Ectodermal cell (in vitro differentiated cells): Measurements from ENCODE around the gene SP7.
A peak's percentile ranks its signal among the peaks of the same experiment; 100 is the strongest.
"Not testable (repeated sequence)": the region's sequence is repeated elsewhere in the genome, so short reads cannot be mapped to it uniquely, and the experiment has no call there.

Experiments
- H3K27ac ChIP-seq: 2 replicates; pipeline ENCODE4 v1.7.0; 2013; ENCODE audit warnings: mild to moderate bottlenecking, low read depth, low read length; ENCODE audit not compliant: insufficient read depth, poor library complexity, severe bottlenecking
- H3K27me3 ChIP-seq: 2 replicates; pipeline ENCODE4 v1.7.0; 2013; ENCODE audit warnings: mild to moderate bottlenecking, low read length; ENCODE audit not compliant: insufficient read depth, control insufficient read depth, poor library complexity, severe bottlenecking
- H3K36me3 ChIP-seq: one replicate; pipeline ENCODE4 v1.7.0; 2013; ENCODE audit warnings: low read length; ENCODE audit not compliant: control insufficient read depth, insufficient read depth
- H3K4me1 ChIP-seq: one replicate; pipeline ENCODE4 v1.7.0; 2013; ENCODE audit warnings: low read length; ENCODE audit not compliant: control insufficient read depth, insufficient read depth
- H3K4me3 ChIP-seq: 2 replicates; pipeline ENCODE4 v1.7.0; 2013; ENCODE audit warnings: low read depth, low read length, control low read depth; ENCODE audit not compliant: insufficient read depth
- H3K9me3 ChIP-seq: 2 replicates; pipeline ENCODE4 v1.7.0; 2013; ENCODE audit warnings: mild to moderate bottlenecking, low read length, moderate library complexity; ENCODE audit not compliant: control insufficient read depth
- WGBS, 2 experiments: methylation state at CpG; one replicate each; pipeline ENCODE4 v1.1.7; 2013; ENCODE audit warnings: missing lambda C conversion rate in 2 of 2; 5-methylcytosine and 5-hydroxymethylcytosine counted together

SP7 gene

GRCh38 chr12:53297106-53297505 lies 39.0 kb downstream of the SP7 start:
- H3K4me3 ChIP-seq, H3K27me3 ChIP-seq, H3K9me3 ChIP-seq, H3K27ac ChIP-seq: not testable (repeated sequence)
- WGBS, 2 experiments: 93 to 95% methylated on average over 10 of the region's 10 CpGs
- Histone ChIP-seq H3K36me3 (peaks cover 29% of the 10 kb centered on the region), H3K4me1 (peaks cover 12% of the 10 kb centered on the region)

- peak overlapping the region; percentile 99 for H3K4me3 ChIP-seq
- WGBS, 2 experiments: 6 to 7% methylated on average over 12 of the region's 12 CpGs
- peak overlapping the region; percentile 12 for H3K27ac ChIP-seq
- peaks cover 35% of the 10 kb centered on the region for H3K36me3 ChIP-seq
- H3K27me3 ChIP-seq: no peaks in the 10 kb centered on the region
- H3K4me1 ChIP-seq: peaks cover 12% of the 10 kb centered on the region
- H3K9me3 ChIP-seq: no peaks in the 10 kb centered on the region
These were observed 40.3 kb downstream of the SP7 start for GRCh38 chr12:53295891-53296219.

GRCh38 chr12:53295070-53295890 lies 40.9 kb downstream of the SP7 start, which contains the start of gene PFDN5:
TSS of gene PFDN5 (plus strand) at chr12:53295542. CDS start at chr12:53295568, 26 bp downstream.
- Histone ChIP-seq H3K4me3 (peak within 1 kb of the TSS; percentile 99), H3K36me3 (peaks cover 37% of the 10 kb centered on the region), H3K27me3 (no peaks in the 10 kb centered on the region), H3K9me3 (no peaks in the 10 kb centered on the region), H3K27ac (peak within 1 kb of the TSS; percentile 52), H3K4me1 (peaks cover 12% of the 10 kb centered on the region)
- WGBS, 2 experiments: 3% methylated on average over 42 of the region's 42 CpGs

GRCh38 chr12:53292426-53292825 lies 43.7 kb downstream of the SP7 start:
- Histone ChIP-seq H3K4me3 (no peak overlapping the region), H3K27ac (no peak overlapping the region), H3K4me1 (peaks cover 6% of the 10 kb centered on the region), H3K9me3 (no peaks in the 10 kb centered on the region), H3K36me3 (peaks cover 42% of the 10 kb centered on the region), H3K27me3 (no peaks in the 10 kb centered on the region)

- Histone ChIP-seq H3K36me3 (peaks cover 49% of the 10 kb centered on the region), H3K27me3 (no peaks in the 10 kb centered on the region), H3K27ac (no peak overlapping the region), H3K4me1 (no peaks in the 10 kb centered on the region), H3K9me3 (no peaks in the 10 kb centered on the region), H3K4me3 (no peak overlapping the region)
- 93 to 97% methylated on average over 7 to 8 of the region's 9 CpGs for WGBS, 2 experiments
These were observed 45.5 kb downstream of the SP7 start for GRCh38 chr12:53290661-53291060.

- Histone ChIP-seq H3K36me3 (peaks cover 53% of the 10 kb centered on the region), H3K27ac (no peak overlapping the region), H3K4me1 (no peaks in the 10 kb centered on the region), H3K4me3 (no peak overlapping the region), H3K27me3 (no peaks in the 10 kb centered on the region), H3K9me3 (no peaks in the 10 kb centered on the region)
- WGBS, 2 experiments: 93 to 94% methylated on average over 4 of the region's 4 CpGs
These were observed 46.3 kb downstream of the SP7 start for GRCh38 chr12:53289891-53290290.

GRCh38 chr12:53288322-53288721 lies 47.8 kb downstream of the SP7 start:
- H3K36me3 ChIP-seq: peaks cover 57% of the 10 kb centered on the region
- H3K27me3 ChIP-seq: no peaks in the 10 kb centered on the region
- no peak overlapping the region for H3K4me3 ChIP-seq
- H3K4me1 ChIP-seq: no peaks in the 10 kb centered on the region
- WGBS, 2 experiments: 85 to 86% methylated on average over 6 of the region's 6 CpGs
- H3K9me3 ChIP-seq: no peaks in the 10 kb centered on the region
- no peak overlapping the region for H3K27ac ChIP-seq

- H3K9me3 ChIP-seq: no peaks in the 10 kb centered on the region
- H3K4me3 ChIP-seq: no peak overlapping the region
- WGBS, 2 experiments: 82 to 84% methylated on average over 11 of the region's 11 CpGs
- H3K27ac ChIP-seq: no peak overlapping the region
- no peaks in the 10 kb centered on the region for H3K4me1 ChIP-seq
- H3K27me3 ChIP-seq: no peaks in the 10 kb centered on the region
- H3K36me3 ChIP-seq: peaks cover 57% of the 10 kb centered on the region
These were observed 48.4 kb downstream of the SP7 start for GRCh38 chr12:53287741-53288216.

- Histone ChIP-seq H3K4me1 (no peaks in the 10 kb centered on the region), H3K9me3 (no peaks in the 10 kb centered on the region), H3K27me3 (no peaks in the 10 kb centered on the region), H3K4me3 (no peak overlapping the region), H3K36me3 (peaks cover 57% of the 10 kb centered on the region), H3K27ac (no peak overlapping the region)
- WGBS, 2 experiments: 93 to 97% methylated on average over 9 of the region's 9 CpGs
These were observed 49.7 kb downstream of the SP7 start for GRCh38 chr12:53286448-53286847.

- Histone ChIP-seq H3K36me3 (peaks cover 60% of the 10 kb centered on the region), H3K9me3 (no peaks in the 10 kb centered on the region), H3K4me1 (no peaks in the 10 kb centered on the region), H3K4me3 (no peak overlapping the region), H3K27ac (no peak overlapping the region), H3K27me3 (no peaks in the 10 kb centered on the region)
- 92 to 97% methylated on average over 9 of the region's 9 CpGs for WGBS, 2 experiments
These were observed 56.2 kb downstream of the SP7 start for GRCh38 chr12:53279888-53280498.
